Nephron progenitor cell (in vitro differentiated cells): ENCODE results near the gene GPR65.
A peak's percentile ranks its signal among the peaks of the same experiment; 100 is the strongest.
"Not testable (repeated sequence)": the region's sequence is repeated elsewhere in the genome, so short reads cannot be mapped to it uniquely, and the experiment has no call there.

ENCODE experiments used
- DNase-seq: peaks from one replicate; pipeline ENCODE4 v3.0.0; 2021
- H3K27ac Mint-ChIP-seq: 2 replicates; pipeline ENCODE4 v1.8.0; 2021; ENCODE audit warnings: mild to moderate bottlenecking, moderate library complexity, mixed read lengths
- H3K27me3 Mint-ChIP-seq: 2 replicates; pipeline ENCODE4 v1.8.0; 2021; ENCODE audit warnings: mild to moderate bottlenecking, low read depth, mixed read lengths; ENCODE audit not compliant: poor library complexity
- H3K36me3 Mint-ChIP-seq: 2 replicates; pipeline ENCODE4 v1.8.0; 2021; ENCODE audit warnings: low read depth, mixed read lengths
- H3K4me1 Mint-ChIP-seq: 2 replicates; pipeline ENCODE4 v1.8.0; 2021; ENCODE audit warnings: mixed read lengths
- H3K4me3 Mint-ChIP-seq: 2 replicates; pipeline ENCODE4 v1.8.0; 2021; ENCODE audit warnings: mild to moderate bottlenecking, moderate library complexity, mixed read lengths
- H3K9me3 Mint-ChIP-seq: 2 replicates; pipeline ENCODE4 v1.8.0; 2021; ENCODE audit warnings: mild to moderate bottlenecking, moderate library complexity, mixed read lengths
- CTCF ChIP-seq: fragments of 200-600 bp; sonication (generic); IDR thresholded peaks from 2 replicates; pipeline ENCODE4 v1.5.0; 2021; ENCODE audit warnings: antibody characterized with exemption

Gene GPR65

GRCh38 chr14:88012495-88012894, 7.6 kb downstream of the GPR65 start:
- H3K4me3 Mint-ChIP-seq, result no peak overlapping the region
- H3K27me3 Mint-ChIP-seq, result peaks cover 8% of the 10 kb centered on the region
- DNase-seq, result no peak
- peaks cover 17% of the 10 kb centered on the region for H3K4me1 Mint-ChIP-seq
- H3K9me3 Mint-ChIP-seq, result peaks cover 6% of the 10 kb centered on the region
- H3K27ac Mint-ChIP-seq, result no peak overlapping the region
- no peak for TF ChIP-seq CTCF
- H3K36me3 Mint-ChIP-seq, result peaks cover 5% of the 10 kb centered on the region

DNA sequence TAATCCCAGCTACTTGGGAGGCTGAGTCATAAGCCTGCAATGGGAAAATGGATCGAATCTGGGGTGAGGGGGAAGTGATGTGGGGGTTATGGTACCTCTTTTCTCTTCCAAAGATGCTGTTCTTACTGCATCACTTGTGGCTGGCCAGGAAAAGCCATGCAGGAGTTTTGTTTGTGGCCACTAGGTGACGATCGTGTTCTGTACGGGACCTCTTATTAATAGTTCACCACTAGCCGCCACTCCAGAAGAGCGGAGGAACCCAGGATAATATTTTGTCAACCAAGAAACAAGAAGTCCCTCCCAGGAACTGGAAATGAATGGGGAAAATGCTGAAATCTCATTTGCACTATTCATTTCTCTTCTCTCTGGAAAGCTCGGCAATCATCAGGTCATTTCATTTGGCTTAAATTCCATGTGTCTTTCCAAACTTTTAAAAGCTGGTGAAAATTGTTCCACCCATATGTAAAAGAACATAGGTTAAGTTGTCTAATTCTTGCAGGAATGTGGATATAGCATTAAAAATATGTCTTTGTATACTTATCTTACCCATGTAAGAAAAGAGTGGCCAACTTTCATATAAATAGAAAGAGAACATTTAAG, 8.9 kb downstream of the GPR65 start:
- H3K4me3 Mint-ChIP-seq, result no peak overlapping the region
- TF ChIP-seq CTCF, result peak; percentile 98
- peaks cover 8% of the 10 kb centered on the region for H3K27me3 Mint-ChIP-seq
- peak; percentile 62 for DNase-seq
- H3K36me3 Mint-ChIP-seq, result peaks cover 5% of the 10 kb centered on the region
- no peak overlapping the region for H3K27ac Mint-ChIP-seq
- H3K4me1 Mint-ChIP-seq, result peaks cover 17% of the 10 kb centered on the region
- peaks cover 6% of the 10 kb centered on the region for H3K9me3 Mint-ChIP-seq

- no peak overlapping the region for H3K4me3 Mint-ChIP-seq
- no peak for DNase-seq
- peaks cover 4% of the 10 kb centered on the region for H3K27me3 Mint-ChIP-seq
- TF ChIP-seq CTCF, result no peak
- H3K36me3 Mint-ChIP-seq, result peaks cover 10% of the 10 kb centered on the region
- peak overlapping the region; percentile 38 for H3K27ac Mint-ChIP-seq
- peaks cover 13% of the 10 kb centered on the region for H3K9me3 Mint-ChIP-seq
- peaks cover 17% of the 10 kb centered on the region for H3K4me1 Mint-ChIP-seq
These were observed 11.8 kb downstream of the GPR65 start for GRCh38 chr14:88016768-88017167.

- Mint-ChIP-seq H3K27me3 (no peaks in the 10 kb centered on the region), H3K4me1 (peaks cover 17% of the 10 kb centered on the region), H3K36me3 (peaks cover 10% of the 10 kb centered on the region), H3K27ac (no peak overlapping the region), H3K4me3 (no peak overlapping the region), H3K9me3 (peaks cover 13% of the 10 kb centered on the region)
- no peak for DNase-seq
- TF ChIP-seq CTCF, result no peak
These were observed 12.6 kb downstream of the GPR65 start for GRCh38 chr14:88017535-88017934.

GRCh38 chr14:88023658-88024187, 18.8 kb downstream of the GPR65 start:
- TF ChIP-seq CTCF, result no peak
- peaks cover 7% of the 10 kb centered on the region for H3K9me3 Mint-ChIP-seq
- no peaks in the 10 kb centered on the region for H3K27me3 Mint-ChIP-seq
- peaks cover 4% of the 10 kb centered on the region for H3K36me3 Mint-ChIP-seq
- H3K27ac Mint-ChIP-seq, result peak overlapping the region; percentile 69
- H3K4me1 Mint-ChIP-seq, result peaks cover 34% of the 10 kb centered on the region
- DNase-seq, result no peak
- H3K4me3 Mint-ChIP-seq, result no peak overlapping the region

DNA sequence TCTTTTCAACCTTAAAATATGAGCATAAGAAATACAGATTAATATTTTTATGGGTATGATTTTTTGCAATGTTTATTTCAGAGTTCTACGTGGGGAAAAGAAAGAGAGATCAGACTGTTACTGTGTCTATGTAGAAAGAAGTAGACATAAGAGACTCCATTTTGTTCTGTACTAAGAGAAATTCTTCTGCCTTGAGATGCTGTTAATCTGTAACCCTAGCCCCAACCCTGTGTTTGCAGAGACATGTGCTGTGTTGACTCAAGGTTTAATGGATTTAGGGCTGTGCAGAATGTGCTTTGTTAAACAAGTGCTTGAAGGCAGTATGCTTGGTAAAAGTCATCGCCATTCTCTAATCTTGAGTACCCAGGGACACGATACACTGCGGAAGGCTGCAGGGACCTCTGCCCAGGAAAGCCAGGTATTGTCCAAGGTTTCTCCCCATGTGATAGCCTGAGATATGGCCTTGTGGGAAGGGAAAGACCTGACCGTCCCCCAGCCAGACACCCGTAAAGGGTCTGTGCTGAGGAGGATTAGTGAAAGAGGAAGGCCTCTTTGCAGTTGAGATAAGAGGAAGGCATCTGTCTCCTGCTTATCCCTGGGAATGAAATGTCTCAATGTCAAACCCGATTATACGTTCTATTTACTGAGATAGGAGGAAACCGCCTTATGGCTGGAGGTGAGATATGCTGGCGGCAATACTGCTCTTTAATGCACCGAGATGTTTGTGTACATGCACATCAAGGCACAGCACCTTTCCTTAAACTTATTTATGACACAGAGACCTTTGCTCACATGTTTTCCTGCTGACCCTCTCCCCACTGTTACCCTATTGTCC, 19.5 kb downstream of the GPR65 start:
- Mint-ChIP-seq H3K4me1 (peaks cover 34% of the 10 kb centered on the region), H3K27ac (peak overlapping the region; percentile 98), H3K4me3 (peak overlapping the region; percentile 34)
- not testable (repeated sequence) for H3K9me3 Mint-ChIP-seq, H3K27me3 Mint-ChIP-seq, DNase-seq, H3K36me3 Mint-ChIP-seq
